ENCODE data around the gene RGS7.

GRCh38 chr1:240808381-240808780 is 548.6 kb downstream of the RGS7 start:
- TF ChIP-seq CTCF (conservative IDR thresholded peaks at IDR 0.05 in 1 of 2, IDR thresholded peaks at IDR 0.05 in 1 of 2; ENCODE audit: extremely low read depth in 1 of 2, insufficient read depth in 1 of 2, low read depth in 1 of 2, low read length in 2 of 2) (no peak), EZH2 (IDR thresholded peaks at IDR 0.05; ENCODE audit: borderline replicate concordance, low read length) (no peak)

Measured in mammary epithelial cell (primary cell).